Aorta (tissue), 5 donors: ENCODE data around the gene HGFAC. TPM values are rescaled to one million over a fixed set of nuclear protein-coding genes. Genes with fewer than 3 reads are reported as not detected.

Experiments
- ATAC-seq: fragments of 200-7000 bp; cut with Tn5 transposase; one replicate; pipeline ENCODE4 v1.9.1; 2022; ENCODE audit warnings: moderate library complexity; ENCODE audit not compliant: low FRiP score
- DNase-seq, 2 donors: peaks; one replicate each; pipeline ENCODE4 v3.0.0-alpha.2; 2020
- H3K27ac ChIP-seq, 2 donors: one replicate each; pipeline ENCODE4 v1.5.1; 2013; ENCODE audit warnings: low read length in 2 of 2, mild to moderate bottlenecking in 2 of 2, moderate library complexity in 2 of 2, control low read depth in 1 of 2, inconsistent platforms in 1 of 2, low read depth in 1 of 2
- H3K27me3 ChIP-seq, 2 donors: one replicate each; pipeline ENCODE4 v1.6.1; 2013; ENCODE audit warnings: control low read depth in 1 of 2, low read length in 1 of 2, mild to moderate bottlenecking in 1 of 2, moderate library complexity in 1 of 2; ENCODE audit not compliant: insufficient read depth in 2 of 2, control insufficient read depth in 1 of 2
- H3K36me3 ChIP-seq, 2 donors: one replicate each; pipeline ENCODE4 v1.6.1; 2013; ENCODE audit warnings: control low read depth in 1 of 2, low read length in 1 of 2, mild to moderate bottlenecking in 1 of 2; ENCODE audit not compliant: insufficient read depth in 2 of 2, control insufficient read depth in 1 of 2
- H3K4me1 ChIP-seq, 2 donors: one replicate each; pipeline ENCODE4 v1.6.1; 2013; ENCODE audit warnings: low read length in 2 of 2, control low read depth in 1 of 2, mild to moderate bottlenecking in 1 of 2, moderate library complexity in 1 of 2; ENCODE audit not compliant: insufficient read depth in 2 of 2, control insufficient read depth in 1 of 2
- H3K4me3 ChIP-seq, 2 donors: one replicate each; pipeline ENCODE4 v1.5.1; 2013; ENCODE audit warnings: low read length in 2 of 2, control low read depth in 1 of 2, mild to moderate bottlenecking in 1 of 2
- H3K9me3 ChIP-seq: one replicate; pipeline ENCODE4 v1.6.1; 2013; ENCODE audit warnings: mild to moderate bottlenecking, low read length; ENCODE audit not compliant: control insufficient read depth
- WGBS, 2 donors: extraction: QIAGEN DNeasy Blood & Tissue Kit; methylation state at CpG; one replicate each; pipeline ENCODE4 v1.1.7; 2013; 5-methylcytosine and 5-hydroxymethylcytosine counted together
- intact Hi-C, 2 donors: fragments of 100-400 bp; cut with DNase I; formaldehyde crosslinking; loops; one replicate each; pipeline versions ENCODE4 v1.14.2 to v1.15.0; 2022
- polyA plus RNA-seq, 2 donors: library from polyadenylated mRNA; stranded (reverse); fragments of 200-250 nt; gene quantifications; one replicate each; pipeline ENCODE4 v1.2.3, GENCODE V29; 2013
- total RNA-seq, 2 donors: library from RNA; stranded (reverse); fragmentation: NEBNext Ultra II Directional; extraction: Animal tissue kit (Norgen Biotek cat#: 25700); gene quantifications; one replicate each; pipeline ENCODE4 v1.2.1, GENCODE V29; 2021
- donor health status: healthy with polysubstance abuse.
- donor health status: Bipolar disorder and iron deficiency.
- donor health status: DM: no; HTN: no; CAD: no.
- donor health status: DM: no; HTN: no; CAD: no.
- donor health status: DM: yes; HTN: yes; CAD: no.

HGFAC gene
- total and polyA plus RNA-seq, 4 donors, result 0.18 to 2.1 (median 0.99) TPM

GRCh38 chr4:3482707-3483106, 40.9 kb downstream of the HGFAC start:
- no peaks in the 10 kb centered on the region for H3K9me3 ChIP-seq
- intact Hi-C loops, result loop anchor here in 1 of 2 donors (5.0 kb wide), 1 partner anchor 190 kb away; the partner anchor contains the start of gene RGS12
- no peak for ATAC-seq
- 87 to 89% methylated on average over 12 of the region's 12 CpGs for WGBS, 2 donors
- H3K27me3 ChIP-seq, result no peaks in the 10 kb centered on the region
- no peaks in the 10 kb centered on the region for H3K4me1 ChIP-seq
- no peak overlapping the region for H3K4me3 ChIP-seq
- no peaks in the 10 kb centered on the region for H3K36me3 ChIP-seq
- H3K27ac ChIP-seq, result peak overlapping the region in 1 of 2 donors; percentile 62
- DNase-seq, result no peak

GRCh38 chr4:3483471-3483921, 41.7 kb downstream of the HGFAC start:
- Histone ChIP-seq H3K27me3 (no peaks in the 10 kb centered on the region), H3K27ac (peak overlapping the region; percentile 63 to 91), H3K4me1 (no peaks in the 10 kb centered on the region), H3K4me3 (no peak overlapping the region), H3K36me3 (no peaks in the 10 kb centered on the region), H3K9me3 (no peaks in the 10 kb centered on the region)
- DNase-seq (peak; percentile 84 to 93), ATAC-seq (peak; percentile 72)
- whole genome bisulfite sequencing, 2 donors, result 2 to 4% methylated on average over 23 of the region's 23 CpGs
- intact Hi-C loops, result loop anchor here in 1 of 2 donors (5.0 kb wide), 1 partner anchor 191 kb away; the partner anchor contains the start of gene RGS12

DNA sequence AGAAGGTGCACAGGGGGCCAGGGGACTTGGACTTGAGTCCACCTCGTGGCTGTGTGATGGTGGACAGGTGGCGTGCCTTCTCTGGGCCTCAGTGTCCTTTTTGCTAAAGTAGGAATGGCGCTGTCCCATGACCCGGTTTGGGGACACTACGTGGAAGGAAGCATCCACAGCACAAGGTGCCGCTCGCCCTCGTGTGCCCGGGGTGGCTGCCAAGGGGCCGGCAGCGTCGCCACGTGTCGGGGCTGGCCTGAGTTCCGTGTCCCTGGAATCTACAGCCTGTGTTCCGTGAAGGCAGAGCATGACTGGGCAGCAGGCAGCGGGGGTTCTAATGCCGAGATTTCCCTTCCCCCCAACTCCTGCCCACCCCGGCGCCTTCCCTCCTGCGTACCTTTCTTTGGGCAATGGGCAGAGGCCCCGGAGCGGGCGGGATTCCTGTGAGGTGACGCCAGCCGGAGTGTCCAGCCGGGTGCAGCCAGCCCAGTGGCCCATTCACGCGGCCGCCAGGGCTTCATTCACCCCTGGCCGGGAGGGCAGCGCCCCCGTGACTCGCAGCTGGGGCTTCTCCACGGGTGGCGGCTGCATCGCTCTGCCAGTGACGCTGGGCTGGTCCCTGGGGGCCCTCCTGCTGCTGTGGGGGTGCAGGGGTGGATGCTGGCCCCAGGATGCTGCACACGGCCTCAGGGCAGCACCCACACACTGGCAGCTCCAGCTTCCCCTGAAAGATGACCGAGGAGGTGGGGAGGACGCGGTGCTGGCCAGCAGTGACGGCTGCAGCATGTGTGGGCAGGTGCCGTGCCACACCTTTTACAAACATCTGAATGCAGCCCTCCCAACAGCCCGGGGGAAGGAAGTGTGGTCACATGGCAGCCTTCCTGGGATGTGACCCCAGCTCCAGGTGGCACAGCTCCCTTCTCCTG, 42.5 kb downstream of the HGFAC start:
- H3K4me1 ChIP-seq, result no peaks in the 10 kb centered on the region
- 14 to 19% methylated on average over 44 to 45 of the region's 45 CpGs for whole genome bisulfite sequencing, 2 donors
- H3K9me3 ChIP-seq, result no peaks in the 10 kb centered on the region
- no peaks in the 10 kb centered on the region for H3K27me3 ChIP-seq
- peak overlapping the region; percentile 63 to 91 for H3K27ac ChIP-seq
- H3K4me3 ChIP-seq, result no peak overlapping the region
- intact Hi-C loops, result loop anchor here in 1 of 2 donors (5.0 kb wide), 1 partner anchor 192 kb away; the partner anchor contains the start of gene RGS12
- H3K36me3 ChIP-seq, result no peaks in the 10 kb centered on the region
- DNase-seq (peak; percentile 79 to 95), ATAC-seq (peak; percentile 39)

DNA sequence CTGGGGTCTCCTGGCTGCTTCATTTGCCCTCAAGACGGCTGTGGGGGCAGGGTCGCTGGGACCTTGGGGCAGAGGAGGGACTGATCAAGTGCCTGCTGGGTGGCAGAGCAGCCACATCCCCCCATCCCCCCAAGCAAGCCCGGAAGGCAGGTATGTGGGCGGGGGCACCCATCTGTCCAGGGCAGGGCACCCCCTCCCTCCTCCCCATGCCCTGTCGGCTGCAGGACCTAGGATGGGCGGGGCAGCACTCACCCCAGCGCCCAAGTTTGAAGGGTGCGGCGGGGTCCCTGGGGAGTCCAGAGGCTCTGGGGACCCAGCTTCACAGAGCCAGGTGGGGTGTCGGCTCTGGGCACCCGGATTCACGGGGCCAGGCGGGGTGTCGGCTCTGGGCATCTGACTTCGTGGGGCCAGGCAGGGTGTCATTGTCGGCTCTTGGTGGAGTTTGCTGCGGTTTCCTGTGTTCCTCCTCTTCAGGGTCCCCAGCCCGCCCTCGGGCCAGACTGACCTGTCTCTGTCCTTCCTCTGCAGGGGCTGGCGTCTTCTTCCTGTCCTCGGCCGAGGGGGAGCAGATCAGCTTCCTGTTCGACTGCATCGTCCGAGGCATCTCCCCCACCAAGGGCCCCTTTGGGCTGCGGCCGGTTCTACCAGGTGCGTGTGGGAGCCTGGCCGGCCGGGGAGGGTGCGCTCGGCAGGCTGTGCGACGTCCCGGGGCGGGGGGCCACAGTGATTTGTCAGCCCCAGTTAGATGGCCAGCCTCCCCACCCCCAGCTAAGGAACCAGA, 43.4 kb downstream of the HGFAC start:
- Histone ChIP-seq H3K4me3 (no peak overlapping the region), H3K27me3 (no peaks in the 10 kb centered on the region), H3K9me3 (no peaks in the 10 kb centered on the region), H3K27ac (peak overlapping the region in 1 of 2 donors; percentile 64), H3K36me3 (no peaks in the 10 kb centered on the region), H3K4me1 (no peaks in the 10 kb centered on the region)
- 62 to 68% methylated on average over 33 to 36 of the region's 36 CpGs for WGBS, 2 donors
- intact Hi-C loops, result loop anchor here in 1 of 2 donors (5.0 kb wide), 1 partner anchor 47 kb away; the partner anchor contains the start of gene LRPAP1
- DNase-seq (no peak), ATAC-seq (no peak)

DNA sequence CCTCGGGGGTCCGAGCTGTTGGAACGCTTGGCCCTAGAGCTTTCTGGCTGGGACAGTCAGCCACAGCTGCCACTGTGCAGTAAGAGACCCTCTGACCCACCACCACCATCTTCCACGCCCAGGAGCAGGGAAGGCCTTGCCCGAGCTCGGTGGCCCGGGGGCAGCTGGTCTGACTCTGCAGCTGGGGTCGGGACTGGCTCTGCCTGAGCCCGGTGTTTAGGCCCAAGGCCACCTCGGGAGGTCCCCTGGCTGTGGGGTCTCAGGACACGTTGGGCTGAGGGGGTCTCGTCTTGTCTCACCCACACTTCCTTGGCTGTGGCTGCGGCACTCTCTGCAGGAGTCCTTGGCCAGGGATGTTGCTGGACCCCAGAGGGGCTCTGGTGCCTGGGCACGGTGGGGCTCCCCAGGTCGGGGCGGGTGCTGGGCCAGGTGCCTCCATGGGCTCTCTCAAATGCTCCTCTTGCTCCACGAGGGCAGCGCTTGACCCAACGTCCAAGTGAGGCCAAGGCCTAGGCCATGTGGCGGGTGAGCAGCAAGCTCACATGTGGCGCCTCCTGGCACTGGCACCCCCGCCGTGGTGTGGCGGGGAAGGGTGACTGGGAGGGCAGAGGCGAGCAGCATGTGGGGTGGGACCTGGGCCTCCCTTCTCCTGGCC, 44.2 kb downstream of the HGFAC start:
- Histone ChIP-seq H3K4me1 (no peaks in the 10 kb centered on the region), H3K36me3 (no peaks in the 10 kb centered on the region), H3K4me3 (no peak overlapping the region), H3K27me3 (no peaks in the 10 kb centered on the region), H3K9me3 (no peaks in the 10 kb centered on the region), H3K27ac (peak overlapping the region in 1 of 2 donors; percentile 8)
- intact Hi-C loops, result loop anchor here in 1 of 2 donors (5.0 kb wide), 1 partner anchor 46 kb away; the partner anchor contains the start of gene LRPAP1
- 92 to 94% methylated on average over 24 to 25 of the region's 25 CpGs for WGBS, 2 donors
- DNase-seq (no peak), ATAC-seq (no peak)

DNA sequence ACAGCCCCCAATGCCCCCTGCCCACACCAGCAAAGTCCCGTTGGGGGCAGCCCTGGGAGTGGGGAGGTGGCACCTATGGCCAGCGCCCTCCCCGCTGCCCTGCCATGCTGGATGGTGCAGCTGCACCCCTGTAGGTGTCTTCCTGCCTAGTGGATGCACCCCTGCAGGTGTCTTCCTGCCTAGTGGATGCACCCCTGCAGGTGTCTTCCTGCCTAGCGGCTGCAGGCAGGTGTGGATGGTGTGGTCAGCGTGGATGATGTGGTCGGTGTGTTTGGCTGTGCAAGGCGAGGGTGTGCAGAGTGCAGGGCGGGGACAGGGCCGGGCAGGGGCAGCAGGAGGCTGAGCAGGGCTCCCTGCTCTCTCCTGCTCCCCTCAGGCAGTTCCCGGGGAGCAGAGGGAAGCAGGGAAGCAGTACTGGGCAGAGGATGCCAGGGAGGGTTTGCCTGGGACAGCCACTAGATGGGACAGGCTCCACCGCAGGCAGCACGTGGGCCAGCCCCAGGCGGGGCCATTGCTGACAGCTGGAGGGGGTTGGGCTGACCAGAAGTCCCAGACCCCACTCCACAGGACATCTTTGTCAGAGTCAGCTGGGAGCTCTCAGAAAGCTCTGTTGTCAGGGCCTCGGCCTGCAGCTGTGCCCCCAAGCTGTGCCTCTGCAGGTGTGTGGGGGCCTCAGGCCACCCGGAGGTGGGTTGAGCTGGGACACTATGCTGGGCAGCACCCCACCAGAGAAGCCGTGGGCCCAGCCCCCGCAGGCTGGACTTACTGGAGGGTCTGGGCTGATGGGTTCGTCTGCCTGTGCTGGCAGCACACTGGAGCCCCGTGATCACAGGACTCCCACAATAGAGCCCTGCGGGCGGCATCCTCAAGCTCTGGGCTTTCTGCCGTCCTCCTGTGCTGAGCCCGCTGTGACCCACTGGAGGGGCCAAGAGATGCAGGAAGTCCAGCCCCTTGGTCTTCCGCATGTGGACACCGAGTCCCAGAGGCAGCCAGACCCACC, 45.1 kb downstream of the HGFAC start:
- Histone ChIP-seq H3K9me3 (no peaks in the 10 kb centered on the region), H3K36me3 (no peaks in the 10 kb centered on the region), H3K27ac (no peak overlapping the region), H3K4me1 (no peaks in the 10 kb centered on the region), H3K4me3 (no peak overlapping the region), H3K27me3 (no peaks in the 10 kb centered on the region)
- DNase-seq, result no peak
- intact Hi-C loops, result loop anchor here in 1 of 2 donors (5.0 kb wide), 1 partner anchor 45 kb away; the partner anchor contains the start of gene LRPAP1
- ATAC-seq, result no peak
- WGBS, 2 donors, result 82% methylated on average over 24 to 25 of the region's 25 CpGs

- ATAC-seq (no peak), DNase-seq (no peak)
- Histone ChIP-seq H3K9me3 (no peaks in the 10 kb centered on the region), H3K4me3 (no peak overlapping the region), H3K27ac (no peak overlapping the region), H3K36me3 (peaks cover 0 to under 1% of the 10 kb centered on the region in 2 donors), H3K4me1 (no peaks in the 10 kb centered on the region), H3K27me3 (no peaks in the 10 kb centered on the region)
- 27 to 47% methylated on average over 7 of the region's 7 CpGs for WGBS, 2 donors
- intact Hi-C loops, result loop anchor here in 1 of 2 donors (5.0 kb wide), 1 partner anchor 44 kb away; the partner anchor contains the start of gene LRPAP1
Observed at GRCh38 chr4:3487861-3488260, 46.1 kb downstream of the HGFAC start.
